PFSK-1 (cell line): Measurements from ENCODE around the gene INAVA.

Experiments
- FOXP2 ChIP-seq: optimal IDR thresholded peaks from 2 replicates; pipeline ENCODE3; 2011; ENCODE audit warnings: borderline replicate concordance, control low read depth, inconsistent platforms; ENCODE audit not compliant: insufficient read depth; ENCODE audit errors: extremely low read length, extremely low read depth
- POLR2AphosphoS5 ChIP-seq: IDR thresholded peaks from 2 replicates; pipeline ENCODE4 v1.6.1; 2012; ENCODE audit warnings: low read depth, mild to moderate bottlenecking, control low read depth, low read length, moderate library complexity
- SIN3A ChIP-seq: IDR thresholded peaks from 2 replicates; pipeline ENCODE4 v1.6.1; 2012; ENCODE audit warnings: mild to moderate bottlenecking, low read length, moderate library complexity, borderline replicate concordance; ENCODE audit not compliant: insufficient read depth
- TF ChIP-seq, protein P1 (sequence below), 2 experiments: IDR thresholded peaks; 2 replicates each; pipeline versions ENCODE4 v1.6.1 to v1.8.0; 2011 to 2012; ENCODE audit warnings: low read depth in 2 of 2, low read length in 2 of 2, control low read depth in 1 of 2, inconsistent platforms in 1 of 2, mild to moderate bottlenecking in 1 of 2, moderate library complexity in 1 of 2; ENCODE audit not compliant: insufficient read depth in 1 of 2

DNA sequence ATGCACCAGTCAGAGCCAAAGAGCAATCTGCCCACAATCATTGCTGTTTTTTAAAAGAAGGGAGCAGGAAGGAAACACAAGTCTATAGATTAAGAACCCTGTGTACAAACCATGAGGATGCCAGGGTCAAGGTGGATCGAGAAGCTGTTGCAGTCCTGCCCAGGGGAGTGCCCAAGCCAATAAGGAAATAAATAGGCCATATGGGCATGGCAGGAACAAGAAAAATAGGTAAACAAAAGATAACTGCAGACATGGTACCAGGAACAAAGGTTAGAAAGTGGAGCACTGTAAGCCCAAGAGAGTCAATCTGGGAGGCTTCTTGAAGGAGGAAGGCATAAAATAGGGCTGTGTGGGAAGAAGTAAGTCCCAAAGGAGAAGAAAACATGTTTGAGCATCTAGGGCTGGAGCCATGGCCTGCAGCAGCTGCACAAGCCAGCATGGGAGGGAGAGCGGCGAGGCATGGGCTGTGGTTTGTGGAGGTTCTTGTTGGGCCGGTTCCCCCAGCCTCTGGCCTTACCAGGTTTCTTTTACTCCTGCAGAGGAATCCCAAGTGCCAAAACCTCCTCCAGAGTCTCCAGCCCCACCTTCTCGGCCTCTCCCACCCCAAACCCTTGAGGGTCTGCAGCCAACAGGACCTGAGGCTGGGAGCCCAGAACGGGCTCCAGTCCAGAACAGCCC lies 13.6 kb downstream of the INAVA start:
- no peak for TF ChIP-seq POLR2AphosphoS5
- TF ChIP-seq, protein P1, sequence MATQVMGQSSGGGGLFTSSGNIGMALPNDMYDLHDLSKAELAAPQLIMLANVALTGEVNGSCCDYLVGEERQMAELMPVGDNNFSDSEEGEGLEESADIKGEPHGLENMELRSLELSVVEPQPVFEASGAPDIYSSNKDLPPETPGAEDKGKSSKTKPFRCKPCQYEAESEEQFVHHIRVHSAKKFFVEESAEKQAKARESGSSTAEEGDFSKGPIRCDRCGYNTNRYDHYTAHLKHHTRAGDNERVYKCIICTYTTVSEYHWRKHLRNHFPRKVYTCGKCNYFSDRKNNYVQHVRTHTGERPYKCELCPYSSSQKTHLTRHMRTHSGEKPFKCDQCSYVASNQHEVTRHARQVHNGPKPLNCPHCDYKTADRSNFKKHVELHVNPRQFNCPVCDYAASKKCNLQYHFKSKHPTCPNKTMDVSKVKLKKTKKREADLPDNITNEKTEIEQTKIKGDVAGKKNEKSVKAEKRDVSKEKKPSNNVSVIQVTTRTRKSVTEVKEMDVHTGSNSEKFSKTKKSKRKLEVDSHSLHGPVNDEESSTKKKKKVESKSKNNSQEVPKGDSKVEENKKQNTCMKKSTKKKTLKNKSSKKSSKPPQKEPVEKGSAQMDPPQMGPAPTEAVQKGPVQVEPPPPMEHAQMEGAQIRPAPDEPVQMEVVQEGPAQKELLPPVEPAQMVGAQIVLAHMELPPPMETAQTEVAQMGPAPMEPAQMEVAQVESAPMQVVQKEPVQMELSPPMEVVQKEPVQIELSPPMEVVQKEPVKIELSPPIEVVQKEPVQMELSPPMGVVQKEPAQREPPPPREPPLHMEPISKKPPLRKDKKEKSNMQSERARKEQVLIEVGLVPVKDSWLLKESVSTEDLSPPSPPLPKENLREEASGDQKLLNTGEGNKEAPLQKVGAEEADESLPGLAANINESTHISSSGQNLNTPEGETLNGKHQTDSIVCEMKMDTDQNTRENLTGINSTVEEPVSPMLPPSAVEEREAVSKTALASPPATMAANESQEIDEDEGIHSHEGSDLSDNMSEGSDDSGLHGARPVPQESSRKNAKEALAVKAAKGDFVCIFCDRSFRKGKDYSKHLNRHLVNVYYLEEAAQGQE (IDR thresholded peaks at IDR 0.05; ENCODE audit: insufficient read depth in 1 of 2, low read depth in 2 of 2, low read length in 2 of 2), result no peak
- no peak for TF ChIP-seq FOXP2
- TF ChIP-seq SIN3A, result no peak
